Pulmonary artery endothelial cell (primary cell): ENCODE results near the gene ZNF514. TPM values are rescaled to one million over a fixed set of nuclear protein-coding genes. Genes with fewer than 3 reads are reported as not detected.
A peak's percentile ranks its signal among the peaks of the same experiment; 100 is the strongest.
"Not testable (repeated sequence)": the region's sequence is repeated elsewhere in the genome, so short reads cannot be mapped to it uniquely, and the experiment has no call there.

ENCODE experiments used
- DNase-seq: peaks from one replicate; pipeline ENCODE4 v3.0.0-alpha.2; 2011; ENCODE audit warnings: low read depth, low spot score
- total RNA-seq: library from RNA; depleted of rRNA; stranded (reverse); fragments of >200 nt; gene quantifications from 2 replicates; pipeline ENCODE4 v1.2.3, GENCODE V29; 2014

Gene ZNF514
- total RNA-seq, 1 donor from 2014 or later = 10.2 TPM

GRCh38 chr2:95138702-95139101, 20.9 kb downstream of the ZNF514 start:
- no peak for DNase-seq

GRCh38 chr2:95122197-95122551, 37.5 kb downstream of the ZNF514 start:
- DNase-seq = no peak

DNA sequence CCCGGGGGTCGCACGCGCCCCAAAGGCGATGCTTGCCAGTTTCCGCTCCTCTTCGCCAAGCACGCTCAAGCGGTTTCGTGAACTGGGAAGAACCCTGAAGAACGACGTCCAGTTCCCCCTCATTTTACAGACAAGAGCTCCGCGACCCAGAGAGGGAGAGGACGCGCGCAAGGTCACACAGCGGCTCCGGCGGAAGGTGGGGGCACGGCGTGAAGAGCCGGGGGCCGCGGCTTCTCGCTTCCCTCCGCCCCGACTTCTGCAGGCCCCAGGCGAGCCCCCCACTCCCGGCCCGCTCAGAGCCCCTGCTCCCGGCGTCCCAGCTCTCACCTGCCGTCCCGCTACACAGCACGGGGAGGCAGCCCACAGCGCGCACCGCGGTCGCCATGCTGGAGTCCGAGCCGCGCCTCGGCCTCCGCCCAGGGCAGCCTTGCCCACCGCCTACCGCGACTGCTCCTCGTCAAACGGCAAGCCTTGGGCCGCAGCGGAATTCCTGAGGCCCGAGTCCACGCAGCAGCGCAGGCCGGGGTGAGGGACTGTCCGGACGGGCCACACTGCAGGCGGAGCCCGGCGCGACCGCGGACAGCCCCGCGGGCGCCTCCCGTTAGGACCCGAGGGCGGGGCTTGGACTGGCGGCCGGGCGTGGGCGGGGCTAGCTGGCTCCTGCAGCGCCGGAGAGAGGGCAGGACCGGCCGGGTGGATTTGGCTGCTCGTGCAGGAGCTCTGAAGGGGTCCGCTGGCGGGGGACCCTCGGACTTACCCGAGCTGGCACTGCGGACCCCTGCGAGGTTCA, 38.0 kb downstream of the ZNF514 start, which contains the start of gene MRPS5:
MRPS5 (minus strand) TSS at position 402 of the 790 bp plus-strand sequence; CDS start at position 385, 17 bp downstream.
- peak; percentile 15 for DNase-seq

DNA sequence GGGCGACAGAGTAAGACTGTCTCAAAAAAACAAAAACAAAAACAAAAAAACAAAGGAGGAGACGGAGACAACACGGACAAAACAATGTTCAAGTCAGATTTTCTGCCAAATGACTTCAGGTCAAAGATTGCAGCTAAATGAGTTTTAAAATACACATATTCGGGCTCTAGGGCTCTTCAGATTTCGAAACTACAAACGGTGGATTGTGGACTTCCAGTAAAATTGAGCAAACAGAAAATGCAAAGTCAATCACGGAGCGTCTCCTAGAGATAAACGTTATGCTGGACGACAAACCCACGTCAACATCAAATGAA, 38.6 kb downstream of the ZNF514 start:
- no peak for DNase-seq

GRCh38 chr2:95115418-95115817, 44.2 kb downstream of the ZNF514 start:
- peak; percentile 11 for DNase-seq

GRCh38 chr2:95113464-95113863, 46.2 kb downstream of the ZNF514 start:
- DNase-seq = no peak

DNA sequence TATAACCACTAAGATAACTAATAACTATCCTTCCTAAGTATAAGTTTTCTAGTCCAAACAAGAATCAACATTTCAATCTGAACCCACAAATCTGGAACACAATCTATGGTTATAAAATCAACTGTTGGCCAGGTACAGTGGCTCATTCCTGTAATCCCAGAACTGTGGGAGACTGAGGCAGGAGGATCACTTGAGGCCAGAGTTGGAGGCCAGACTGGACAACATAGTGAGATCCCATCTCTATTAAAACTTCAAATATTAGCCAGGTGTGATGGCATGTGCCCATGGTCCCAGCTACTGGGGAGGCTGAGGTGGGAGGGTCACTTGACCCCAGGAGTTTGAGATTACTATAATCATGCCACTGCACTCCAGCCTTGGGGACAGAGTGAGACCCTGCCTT, 49.3 kb downstream of the ZNF514 start:
- no peak for DNase-seq

DNA sequence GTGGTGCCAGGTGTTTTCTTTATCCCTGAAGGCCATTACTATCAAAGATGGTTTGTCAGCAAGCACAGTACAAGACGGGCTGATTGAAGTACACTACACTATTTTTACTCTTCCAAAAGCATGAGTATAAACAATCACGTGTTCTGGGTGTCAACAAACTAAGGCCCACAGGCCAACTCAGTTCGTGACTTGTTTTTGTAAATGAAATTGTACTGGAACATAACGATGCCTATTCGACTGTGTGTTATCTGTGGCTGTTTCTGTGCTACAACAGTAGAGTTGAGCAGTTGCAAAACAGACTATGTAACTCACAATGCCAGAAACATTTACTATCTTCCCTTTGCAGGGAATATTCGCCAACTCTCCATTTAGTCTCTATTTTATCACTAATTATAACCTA, 50.4 kb downstream of the ZNF514 start:
- DNase-seq = no peak

DNA sequence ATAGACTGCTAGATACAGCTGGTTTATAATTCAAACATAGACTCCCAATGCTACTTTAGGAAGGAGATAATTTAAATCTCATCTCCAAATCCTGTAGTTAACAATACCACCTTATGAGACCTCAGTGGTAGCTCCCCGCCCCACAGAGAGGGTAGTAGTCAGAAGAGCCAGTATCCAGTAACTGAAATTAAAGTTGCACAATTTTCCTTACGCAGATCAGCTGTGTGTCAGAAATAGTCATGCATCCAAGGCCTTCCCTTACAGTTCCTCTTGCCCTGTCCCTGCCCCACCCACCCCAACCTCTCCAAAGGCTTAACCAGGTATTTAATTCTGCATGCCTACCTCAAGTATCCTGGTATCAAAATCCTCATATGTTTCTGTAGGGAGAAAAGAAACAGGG, 53.6 kb downstream of the ZNF514 start:
- no peak for DNase-seq

DNA sequence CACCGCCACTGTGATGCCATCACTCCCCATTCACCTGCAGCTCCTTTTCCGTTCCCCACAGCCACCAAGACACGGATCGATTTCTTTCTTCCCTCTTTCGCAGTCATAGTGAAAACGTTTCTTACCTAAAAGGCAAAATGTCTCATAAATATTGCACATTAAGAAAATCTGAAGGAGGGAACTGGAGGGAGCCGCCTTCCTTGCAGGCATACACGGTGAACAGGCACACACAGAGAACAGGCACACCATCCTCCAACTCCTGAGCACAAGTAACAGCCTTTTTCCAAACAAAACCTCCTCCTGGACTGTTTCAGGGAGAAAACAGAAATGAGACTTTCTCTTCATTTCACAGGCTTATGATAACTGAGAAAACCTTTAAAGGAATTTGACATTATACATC, 55.0 kb downstream of the ZNF514 start:
- DNase-seq = no peak

GRCh38 chr2:95099910-95100309, 59.7 kb downstream of the ZNF514 start:
- DNase-seq = no peak

- not testable (repeated sequence) for DNase-seq
These were observed 61.4 kb downstream of the ZNF514 start for GRCh38 chr2:95098273-95098672.

Other genes with a start within 250 kb of the ZNF514 start
- not detected in 2 replicates for gene MAL, start 134.1 kb downstream of the ZNF514 start, total RNA-seq
- gene MRPS5, start 38.0 kb downstream of the ZNF514 start, total RNA-seq = 67.9 and 75.9 TPM in 2 replicates
- gene ZNF2, start 6.0 kb upstream of the ZNF514 start, total RNA-seq = 6.7 and 9.4 TPM in 2 replicates
- gene ZNF892, start 47.7 kb upstream of the ZNF514 start, total RNA-seq = 5.1 and 8.6 TPM in 2 replicates
- gene PROM2, start 114.6 kb upstream of the ZNF514 start, total RNA-seq = 0.07 and 0.14 TPM in 2 replicates
- gene KCNIP3, start 137.5 kb upstream of the ZNF514 start, total RNA-seq = 0.33 and 0.35 TPM in 2 replicates
- gene FAHD2A, start 242.9 kb upstream of the ZNF514 start, total RNA-seq = 34.0 and 50.0 TPM in 2 replicates